NCI-H2227 (cell line): Measurements from ENCODE around the gene IRAK1.

Source experiments
- DNase-seq: peaks from one replicate; lab custom pipeline; 2025; ENCODE audit not compliant: unreplicated experiment; lab: John Stamatoyannopoulos, UW

The IRAK1 gene

DNA sequence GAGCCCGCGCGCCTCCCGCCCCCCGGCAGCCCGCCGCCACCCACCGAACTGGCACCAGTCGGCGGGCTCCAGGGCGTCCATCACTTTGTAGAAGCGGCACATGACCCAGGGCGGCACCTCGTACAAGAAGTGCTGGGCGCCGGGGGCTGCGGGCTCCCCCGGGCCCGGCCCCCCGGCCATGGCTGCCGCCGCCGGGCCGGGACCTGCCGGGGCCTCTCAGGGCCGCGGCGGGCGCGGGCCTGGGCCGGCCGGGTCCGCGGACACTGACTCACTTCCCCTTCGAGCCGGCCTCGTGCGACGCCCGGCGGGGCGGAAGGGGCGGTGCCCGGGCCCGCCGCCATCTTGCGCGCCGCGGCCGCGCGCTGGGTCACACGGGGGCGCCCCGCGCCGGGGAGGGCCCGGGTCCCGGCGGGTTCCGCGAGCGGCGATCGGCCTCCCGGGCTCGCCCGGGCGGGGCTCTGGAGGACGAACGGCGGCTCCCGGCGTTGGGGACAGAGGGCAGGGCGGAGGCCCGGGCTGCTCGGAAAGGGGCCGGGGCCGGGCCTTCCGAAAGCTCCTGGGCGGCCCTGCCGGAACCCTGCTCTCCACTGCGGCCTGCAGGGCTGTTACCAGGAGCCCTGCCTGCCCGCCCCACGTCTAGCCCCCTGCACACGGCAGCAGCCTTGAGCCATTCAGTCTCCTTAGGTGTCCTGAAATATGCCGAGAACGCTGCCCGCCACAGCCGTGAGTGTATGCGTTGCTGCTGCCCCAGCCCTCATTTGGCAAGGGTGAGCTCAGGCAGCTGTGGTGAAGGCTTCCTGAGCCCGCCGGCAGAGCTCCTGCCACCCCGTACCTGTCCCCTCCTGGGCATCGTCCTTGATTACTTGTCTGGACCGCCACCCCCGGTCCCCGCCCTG lies at the start of gene IRAK1:
Gene IRAK1, minus strand, starts transcription at position 270 of the 896 bp plus-strand sequence. Its CDS starts 90 bp downstream, at position 180.
- peak; percentile 64 for DNase-seq

DNA sequence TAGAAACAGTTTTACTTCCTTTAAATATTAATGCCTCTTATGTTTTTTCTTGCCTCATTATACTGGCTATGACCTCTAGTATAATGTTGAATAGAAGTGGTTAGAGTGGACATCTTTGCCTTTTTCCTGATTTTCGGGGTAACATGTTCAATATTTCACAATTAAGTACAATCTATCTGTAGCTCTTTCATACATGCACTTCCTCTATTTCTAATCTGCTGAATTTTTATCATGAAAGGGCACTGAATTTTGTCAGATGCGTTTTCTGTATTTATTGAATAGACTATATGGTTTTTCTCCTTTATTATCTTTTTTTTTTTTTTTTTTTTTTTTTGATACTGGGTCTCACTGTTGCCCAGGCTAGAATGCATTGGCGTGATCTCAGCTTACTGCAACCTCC lies 48.9 kb upstream of the IRAK1 start:
- no peak for DNase-seq

DNA sequence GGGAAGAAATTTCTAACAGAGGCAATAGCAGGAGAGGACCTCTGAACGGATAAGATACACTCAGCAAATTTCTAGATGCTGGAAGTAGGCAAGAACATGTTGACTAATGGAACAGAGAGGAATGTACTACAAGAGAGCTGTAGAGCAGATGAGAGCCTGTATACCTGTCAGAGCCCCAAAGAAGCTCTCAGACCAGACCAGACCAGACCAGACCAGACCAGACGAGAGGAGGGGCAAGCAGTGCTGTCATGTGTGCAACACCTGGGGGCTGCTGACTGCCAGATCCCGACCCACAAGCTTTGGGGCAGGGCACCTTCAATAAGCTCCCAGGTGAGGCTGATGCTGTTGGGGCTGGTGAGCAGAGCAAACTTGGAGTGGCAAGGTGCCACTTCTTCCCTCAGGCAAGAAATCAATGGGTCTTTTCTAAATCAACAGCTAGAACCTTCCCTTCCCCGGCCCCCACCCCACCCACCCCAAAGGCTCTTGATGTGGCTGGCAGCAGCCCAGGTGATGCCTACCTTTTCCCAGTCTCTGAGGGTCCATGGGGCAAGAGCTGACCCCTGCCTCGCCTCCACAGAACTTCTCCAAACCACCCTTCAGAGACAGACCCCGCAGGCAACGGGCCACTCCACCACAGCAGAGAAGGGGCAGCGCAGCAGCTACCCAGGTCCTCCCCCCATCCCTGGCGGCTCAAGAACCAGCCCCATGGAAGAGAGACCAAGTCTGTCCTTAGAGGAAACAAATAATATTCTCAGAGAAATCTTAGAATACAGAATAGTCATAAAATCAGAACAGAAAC lies 45.1 kb upstream of the IRAK1 start:
- DNase-seq = no peak

DNA sequence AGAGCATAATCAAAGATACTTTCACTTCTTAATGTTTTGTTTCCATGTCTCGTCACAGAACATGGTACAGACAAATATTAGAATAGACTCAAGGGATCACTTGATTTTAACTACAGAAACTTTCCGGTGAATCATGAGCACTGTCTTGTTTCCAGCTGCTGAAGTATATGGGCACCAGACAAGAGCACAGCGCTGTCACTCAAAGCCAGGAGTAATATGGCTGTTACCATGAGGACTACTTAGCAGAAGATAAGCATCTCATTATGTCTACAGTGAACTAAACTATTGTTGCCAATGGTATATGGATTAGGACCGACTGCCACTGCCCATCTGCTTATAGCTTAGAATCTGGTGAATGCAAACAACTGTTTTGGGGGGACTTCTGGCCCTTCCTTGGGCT lies 43.5 kb upstream of the IRAK1 start:
- no peak for DNase-seq

DNA sequence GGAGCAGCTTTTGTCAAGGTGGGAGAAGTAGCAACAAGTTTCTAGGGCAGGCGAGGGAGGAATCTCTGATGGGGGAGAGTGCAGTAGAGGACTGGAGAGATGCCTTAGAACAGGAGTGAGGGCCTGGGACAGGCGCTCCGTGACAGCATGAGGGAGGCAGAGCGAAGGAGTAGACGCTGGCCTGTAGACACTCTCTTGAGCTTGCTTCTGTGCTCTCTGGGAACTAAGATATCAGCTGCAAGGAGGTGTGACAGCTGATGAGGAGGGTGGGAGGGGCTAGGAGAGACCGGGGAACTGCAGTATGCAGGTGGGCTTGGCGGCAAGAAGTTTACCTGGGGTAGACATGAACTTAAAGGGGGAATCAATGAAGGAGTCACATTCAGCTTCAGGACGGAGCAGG lies 42.1 kb upstream of the IRAK1 start:
- no peak for DNase-seq

DNA sequence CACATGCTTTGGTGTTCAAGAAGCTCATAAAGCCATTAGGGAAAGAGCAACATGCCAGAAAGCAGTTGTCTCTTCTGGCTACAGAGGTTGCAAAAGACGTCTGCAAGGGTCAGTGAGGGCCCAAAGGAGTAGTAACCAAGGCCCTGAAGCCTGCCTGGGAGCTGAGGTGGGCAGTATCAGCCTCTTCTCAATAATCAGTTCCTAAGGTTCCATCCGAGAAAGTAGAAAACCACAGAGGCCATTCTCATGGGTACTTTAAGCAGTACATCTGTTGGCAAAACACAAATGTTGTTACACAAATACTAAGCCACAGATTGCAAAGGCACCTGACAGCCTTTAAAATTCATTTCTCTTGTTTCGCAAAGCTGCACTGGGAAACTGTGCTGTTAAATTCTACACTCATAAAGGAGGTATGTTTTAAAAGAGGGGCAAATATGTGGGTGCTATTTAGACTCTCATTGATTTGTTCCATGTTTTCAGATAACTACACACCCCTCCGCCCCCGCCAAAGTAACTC lies 40.1 kb upstream of the IRAK1 start:
- DNase-seq = no peak

DNA sequence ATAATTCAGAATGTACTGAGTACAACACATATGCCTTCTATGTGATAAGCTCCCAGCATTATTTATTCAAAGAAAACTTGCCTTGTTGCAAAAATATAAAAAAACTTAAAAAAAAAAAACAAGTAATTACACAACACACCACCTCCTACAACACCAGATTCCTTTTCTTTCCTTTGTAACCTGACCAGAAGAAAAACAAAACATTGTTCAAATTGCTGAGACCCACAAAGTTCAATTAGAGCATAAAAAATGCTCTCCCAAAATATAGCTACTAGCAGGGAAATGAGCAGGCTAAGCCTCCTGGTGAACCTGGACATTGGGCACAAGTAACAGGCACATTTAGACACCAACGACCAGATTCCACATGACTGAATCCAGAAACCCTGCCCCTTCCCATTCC lies 39.5 kb upstream of the IRAK1 start:
- no peak for DNase-seq

DNA sequence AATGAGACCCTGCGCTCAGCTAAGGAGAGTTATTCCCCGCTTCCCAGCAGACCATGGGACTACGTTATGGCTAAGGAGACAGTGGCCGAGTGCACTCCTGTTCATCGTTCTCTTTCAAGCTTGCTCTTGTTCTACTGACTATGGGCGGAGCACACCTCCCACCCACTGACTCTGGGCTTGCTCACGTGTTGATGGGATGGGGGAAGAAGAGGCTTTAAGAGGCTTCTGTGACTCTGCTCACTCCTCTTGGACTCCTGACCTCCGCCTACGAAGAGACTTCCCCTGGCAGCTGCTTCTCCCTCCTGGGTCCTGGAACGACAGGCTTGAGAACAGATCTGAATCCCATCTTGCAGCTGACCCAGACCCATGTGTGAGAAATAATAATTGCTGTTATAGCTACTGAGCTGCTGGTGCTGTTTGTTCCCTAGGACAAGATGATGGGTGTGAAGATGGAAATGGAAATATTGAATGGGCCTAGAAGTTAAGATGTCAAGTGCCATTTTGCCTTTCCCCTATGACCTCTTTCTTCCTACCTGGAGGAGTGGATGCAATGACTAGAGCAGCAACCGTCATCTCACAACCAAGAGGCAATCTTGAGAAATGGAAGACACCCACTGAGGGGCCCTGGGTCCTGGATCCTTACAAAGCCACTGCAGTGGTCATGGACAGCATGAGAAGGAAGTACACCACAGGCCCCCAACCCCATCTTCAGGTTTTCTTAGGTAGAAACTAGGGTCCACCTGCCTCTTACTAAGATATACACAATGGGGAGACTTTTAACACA lies 38.7 kb upstream of the IRAK1 start:
- peak; percentile 53 for DNase-seq

DNA sequence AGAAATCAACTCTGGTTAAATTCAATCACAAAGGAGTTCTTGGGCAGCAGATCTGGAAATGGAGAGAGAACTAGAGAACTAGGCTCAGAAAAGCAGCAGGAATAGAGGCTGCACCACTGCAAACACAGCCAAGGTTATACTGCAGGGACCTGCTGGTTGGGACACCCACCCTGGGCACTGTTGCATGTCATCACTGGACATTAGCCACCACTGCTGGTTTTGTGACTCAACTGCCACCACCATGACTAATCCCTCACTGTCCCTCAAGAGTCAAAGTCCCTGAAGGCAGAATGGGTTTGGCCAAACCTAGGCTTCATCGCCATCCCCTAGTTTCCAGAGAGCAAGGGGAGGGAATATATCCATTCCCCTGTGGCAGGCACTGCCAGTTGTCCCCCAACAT lies 38.1 kb upstream of the IRAK1 start:
- no peak for DNase-seq

DNA sequence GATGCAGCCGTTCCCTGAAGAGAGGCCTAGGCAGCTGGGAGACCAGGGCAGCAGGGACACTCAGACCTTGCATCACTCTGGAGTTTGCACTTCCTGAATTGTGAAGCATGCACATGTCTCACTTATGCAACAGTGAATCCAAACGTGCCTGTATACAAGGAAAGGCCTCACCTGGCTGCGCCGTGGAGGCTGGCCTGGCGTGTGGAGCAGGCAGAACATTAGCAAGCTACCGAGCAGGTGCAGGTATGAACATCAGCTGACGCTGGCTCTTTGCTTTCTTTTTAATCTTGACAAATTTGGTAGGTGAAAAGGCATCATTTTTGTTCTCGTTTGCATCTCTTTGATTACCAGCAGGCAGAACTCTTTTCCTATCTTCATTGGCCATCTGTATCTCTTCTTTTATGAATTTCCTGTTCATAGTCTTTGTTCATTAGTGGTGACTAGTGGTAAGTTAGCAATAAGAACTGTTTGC lies 37.1 kb upstream of the IRAK1 start:
- DNase-seq = no peak

DNA sequence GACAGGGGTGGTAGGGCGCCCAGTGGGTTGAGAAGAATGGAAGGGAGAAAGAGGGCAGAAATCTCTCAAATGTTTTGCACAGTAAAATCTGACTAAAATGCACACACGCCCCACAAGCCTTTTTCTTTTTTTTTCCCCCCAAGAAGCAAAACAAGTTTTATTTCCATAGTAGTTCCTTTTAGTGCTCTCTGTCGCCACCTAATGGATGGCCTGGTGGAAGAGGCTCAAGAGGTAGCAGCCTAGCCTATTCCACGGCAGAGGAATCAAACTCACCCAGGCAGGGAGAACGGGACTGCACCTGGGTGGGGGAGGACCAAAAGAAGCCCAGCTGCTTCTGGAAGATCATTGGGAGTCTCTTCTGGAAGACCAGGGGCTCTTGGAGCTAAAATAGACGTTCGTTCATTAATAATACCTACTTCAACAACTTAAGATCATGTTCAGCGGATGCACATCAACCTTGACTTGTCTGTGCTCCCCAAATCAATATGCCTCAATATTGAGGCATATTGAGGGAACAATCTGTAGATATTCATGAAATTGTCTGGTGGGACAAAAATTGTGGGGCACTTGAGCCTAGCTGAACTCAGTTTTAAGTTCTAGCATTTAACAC lies 31.6 kb upstream of the IRAK1 start:
- peak; percentile 69 for DNase-seq

DNA sequence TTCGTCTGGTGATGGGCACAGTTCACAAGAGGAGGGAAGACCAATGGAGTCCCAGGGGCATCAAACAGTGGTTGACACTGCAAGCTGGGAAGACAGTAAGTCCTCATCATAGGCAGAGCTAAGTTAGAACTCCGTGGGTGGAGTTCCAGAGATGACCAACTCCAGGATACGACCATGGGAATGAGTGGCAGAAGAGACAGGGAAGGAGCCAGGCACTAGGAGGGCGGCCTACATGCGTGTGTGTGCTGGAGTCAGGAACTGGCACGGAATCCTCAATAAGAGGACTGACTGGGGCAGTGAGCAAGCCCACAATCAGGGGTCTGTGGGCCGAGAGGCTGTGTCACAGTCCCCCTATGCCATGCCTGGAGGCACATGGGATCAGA lies 30.4 kb upstream of the IRAK1 start:
- DNase-seq = no peak

DNA sequence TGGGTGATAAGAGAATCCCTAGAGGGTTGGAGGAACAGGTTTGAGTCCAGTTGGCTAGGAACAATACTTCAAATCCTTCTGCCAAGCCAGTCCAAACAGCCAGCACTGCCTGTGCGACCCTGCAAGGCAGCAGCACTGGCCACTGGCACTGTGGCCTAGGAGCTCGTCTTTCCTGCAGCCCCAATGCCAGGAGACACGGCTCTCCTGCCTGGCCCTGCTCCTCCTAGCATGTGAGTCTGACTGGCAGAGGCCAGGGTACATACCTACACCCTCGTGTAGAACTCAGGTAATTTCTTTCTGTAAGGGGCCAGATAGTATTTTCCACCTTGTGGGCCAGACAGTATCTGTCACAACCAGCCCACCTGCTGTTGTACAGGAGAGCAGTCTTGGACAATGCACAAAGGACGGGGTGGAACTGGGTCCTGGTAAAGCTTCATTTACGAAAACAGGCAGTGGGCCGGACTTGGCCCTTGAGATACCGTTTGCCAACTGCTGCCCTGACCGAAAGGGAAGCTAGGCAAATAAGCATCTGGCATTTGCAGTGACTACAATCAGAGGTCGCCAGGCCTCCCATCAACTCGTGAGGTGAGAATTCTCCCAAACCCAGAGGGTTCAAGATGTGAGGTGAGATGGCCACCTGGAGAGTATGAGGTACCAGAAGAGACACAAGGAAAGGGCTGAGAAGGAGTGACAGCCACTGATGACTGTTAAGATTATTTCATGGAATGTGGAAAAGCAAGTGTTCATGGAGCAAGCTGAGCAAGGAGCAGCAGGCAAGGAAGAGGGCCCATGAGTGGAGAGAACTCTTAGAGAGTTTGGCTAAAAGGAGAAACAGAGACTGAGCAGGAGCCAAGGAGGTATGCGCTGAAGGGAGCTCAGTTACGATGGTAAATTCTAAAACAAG lies 29.8 kb upstream of the IRAK1 start:
- DNase-seq = no peak

DNA sequence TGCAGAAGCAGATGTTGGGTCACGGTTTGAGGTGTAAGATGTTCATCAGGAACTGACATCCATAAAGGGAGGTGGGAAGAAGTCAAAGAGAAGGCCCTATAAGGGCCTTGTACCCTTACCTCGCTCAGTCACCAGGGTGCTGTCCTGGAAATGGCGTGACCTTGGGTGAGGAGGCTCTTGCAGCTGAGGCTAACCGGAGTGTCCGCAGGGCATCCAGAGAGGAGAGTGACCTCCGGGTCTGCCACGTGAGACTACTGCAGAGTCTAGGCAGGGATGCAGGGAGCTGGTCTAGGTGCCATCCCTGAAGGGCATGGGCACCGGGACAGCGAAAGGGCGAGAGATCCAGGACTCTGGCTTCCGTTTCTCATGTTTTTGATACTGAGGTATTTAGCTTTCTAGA lies 28.7 kb upstream of the IRAK1 start:
- DNase-seq = no peak

DNA sequence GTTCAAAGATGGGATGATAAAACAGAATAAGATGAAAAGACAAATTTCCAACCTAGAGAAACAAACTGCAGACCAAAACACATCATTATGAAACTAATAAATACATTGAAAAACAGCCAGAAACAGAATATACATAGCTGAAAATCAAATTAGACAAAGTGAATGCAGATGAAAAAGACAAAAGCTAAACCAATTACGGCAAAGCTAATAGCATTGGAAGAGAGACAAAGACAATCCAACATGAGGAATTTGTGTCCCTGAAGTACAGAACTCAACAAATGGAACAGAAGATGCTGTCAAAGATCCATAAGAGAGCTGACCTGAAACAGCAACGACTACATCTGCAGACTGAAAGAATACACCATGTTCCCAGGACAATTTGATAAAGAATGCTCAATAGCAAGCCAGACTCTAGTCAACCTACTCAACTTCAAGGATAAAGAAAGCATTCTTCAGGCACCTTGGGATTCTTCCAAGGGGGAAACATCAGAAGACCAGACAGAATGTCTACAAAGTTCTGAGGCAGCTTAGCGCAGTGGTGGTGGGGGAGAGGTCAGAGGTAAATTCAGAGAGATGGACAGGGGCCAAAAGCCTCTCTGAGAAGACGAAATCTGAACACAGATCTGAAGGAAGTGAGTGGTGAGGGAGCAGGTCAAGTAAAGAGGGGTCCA lies 27.4 kb upstream of the IRAK1 start:
- no peak for DNase-seq

DNA sequence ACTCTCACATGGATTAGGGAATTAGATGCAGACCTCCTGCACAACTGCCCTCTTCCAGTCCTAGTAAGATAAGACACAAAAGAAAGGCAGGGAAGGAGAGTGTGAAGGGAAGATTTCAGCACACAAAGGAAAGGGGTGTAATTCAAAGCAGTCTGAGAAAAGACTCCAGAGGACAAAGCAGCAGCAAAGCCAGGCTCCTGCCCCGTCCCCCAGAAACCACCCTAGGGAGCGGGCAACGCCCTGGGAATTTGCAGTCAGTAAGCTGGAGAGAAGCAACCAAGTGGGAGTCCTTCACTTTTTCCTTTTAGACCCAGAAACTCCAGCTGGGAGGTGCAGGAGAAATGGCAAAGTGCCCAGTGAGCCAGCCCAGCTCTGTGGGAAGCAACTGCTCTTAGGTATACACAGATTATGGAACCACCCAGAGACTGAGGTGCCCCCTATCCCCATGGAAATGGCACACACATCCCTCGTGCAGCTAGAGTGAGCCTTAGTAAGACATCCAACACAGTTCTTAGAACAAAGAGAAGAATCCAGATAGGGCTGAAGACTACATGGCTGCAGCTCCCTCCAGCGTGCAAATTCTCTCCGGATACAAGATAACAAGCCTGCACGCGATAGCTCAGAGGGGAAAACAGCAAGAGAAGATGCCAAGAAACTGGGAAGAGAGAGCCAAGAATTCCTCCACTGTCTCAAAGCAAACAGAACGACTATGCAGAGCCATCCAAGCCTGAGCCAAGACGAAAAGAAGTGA lies 26.5 kb upstream of the IRAK1 start:
- peak; percentile 49 for DNase-seq

DNA sequence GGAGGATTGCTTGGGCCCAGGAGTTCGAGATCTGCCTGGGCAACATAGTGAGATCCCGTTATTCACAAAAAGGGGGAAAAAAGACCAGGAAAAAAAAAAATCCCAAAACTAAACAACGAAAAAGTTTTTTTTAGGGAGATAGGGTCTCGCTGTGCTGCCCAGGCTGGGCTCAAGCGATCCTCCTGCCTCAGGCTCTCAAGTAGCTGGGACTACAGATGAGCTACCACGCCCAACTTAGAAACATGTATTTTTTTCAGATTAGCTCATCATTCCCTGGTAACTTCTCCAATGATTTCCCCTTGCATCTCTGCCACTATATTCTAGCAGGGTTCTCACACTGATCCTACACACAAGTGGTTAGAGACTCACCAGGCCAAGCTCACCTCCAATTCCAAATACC lies 24.4 kb upstream of the IRAK1 start:
- no peak for DNase-seq

DNA sequence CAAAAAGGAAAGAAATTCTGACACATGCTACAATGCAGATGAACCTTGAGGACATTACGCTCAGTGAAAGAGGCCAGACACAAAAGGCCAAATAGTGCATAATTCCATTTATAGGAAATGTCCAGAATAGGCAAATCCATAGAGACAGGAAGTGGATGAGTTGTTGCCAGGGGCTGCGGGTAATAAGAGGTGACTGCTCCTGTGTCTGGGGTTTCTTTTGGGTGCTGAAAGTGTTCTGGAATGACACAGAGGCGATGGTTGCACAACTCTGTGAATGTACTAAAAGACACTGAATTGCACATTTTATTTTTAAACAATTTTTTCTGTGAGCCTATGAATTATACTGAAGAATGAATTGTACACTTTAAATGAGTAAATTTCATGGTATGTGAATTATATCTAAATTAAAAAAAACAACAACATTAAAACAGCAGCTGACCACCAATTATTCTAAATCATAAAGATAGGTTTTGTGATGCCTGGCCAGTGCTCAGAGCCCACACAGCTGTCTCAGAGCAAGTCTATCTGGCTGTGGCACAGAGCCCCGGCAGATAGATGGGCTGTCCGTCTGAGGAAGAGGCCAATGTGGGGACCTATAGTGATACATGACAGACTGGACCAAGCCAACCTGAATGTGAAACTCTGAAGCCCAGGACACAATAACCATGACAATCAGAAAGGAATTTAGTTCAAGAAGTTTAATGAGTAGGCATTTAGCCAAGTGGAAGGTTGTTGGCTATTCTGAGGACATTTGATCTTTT lies 23.5 kb upstream of the IRAK1 start:
- DNase-seq = no peak
